SU-DHL-6 (cell line): Measurements from ENCODE around the gene TMEM108.

Source experiments
- EZH2phosphoT487 ChIP-seq: fragments of 200-600 bp; sonication (generic), shearing (Covaris generic); conservative IDR thresholded peaks from 2 replicates; pipeline ENCODE4 v1.6.1; 2018; ENCODE audit warnings: mild to moderate bottlenecking, antibody characterized with exemption, low read length, moderate library complexity, mixed read lengths
- TF ChIP-seq, protein P1 (sequence below): fragments of 200-600 bp; sonication (generic); IDR thresholded peaks from one replicate; pipeline ENCODE4 v1.5.1; 2017; ENCODE audit warnings: antibody characterized with exemption, mild to moderate bottlenecking, low read length, moderate library complexity; ENCODE audit not compliant: insufficient read depth, poor library complexity, severe bottlenecking

- TF ChIP-seq, protein P1, sequence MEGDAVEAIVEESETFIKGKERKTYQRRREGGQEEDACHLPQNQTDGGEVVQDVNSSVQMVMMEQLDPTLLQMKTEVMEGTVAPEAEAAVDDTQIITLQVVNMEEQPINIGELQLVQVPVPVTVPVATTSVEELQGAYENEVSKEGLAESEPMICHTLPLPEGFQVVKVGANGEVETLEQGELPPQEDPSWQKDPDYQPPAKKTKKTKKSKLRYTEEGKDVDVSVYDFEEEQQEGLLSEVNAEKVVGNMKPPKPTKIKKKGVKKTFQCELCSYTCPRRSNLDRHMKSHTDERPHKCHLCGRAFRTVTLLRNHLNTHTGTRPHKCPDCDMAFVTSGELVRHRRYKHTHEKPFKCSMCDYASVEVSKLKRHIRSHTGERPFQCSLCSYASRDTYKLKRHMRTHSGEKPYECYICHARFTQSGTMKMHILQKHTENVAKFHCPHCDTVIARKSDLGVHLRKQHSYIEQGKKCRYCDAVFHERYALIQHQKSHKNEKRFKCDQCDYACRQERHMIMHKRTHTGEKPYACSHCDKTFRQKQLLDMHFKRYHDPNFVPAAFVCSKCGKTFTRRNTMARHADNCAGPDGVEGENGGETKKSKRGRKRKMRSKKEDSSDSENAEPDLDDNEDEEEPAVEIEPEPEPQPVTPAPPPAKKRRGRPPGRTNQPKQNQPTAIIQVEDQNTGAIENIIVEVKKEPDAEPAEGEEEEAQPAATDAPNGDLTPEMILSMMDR, result no peak
- TF ChIP-seq EZH2phosphoT487, result no peak
These were observed 3.3 kb downstream of the TMEM108 start for GRCh38 chr3:133041524-133041829.
